A549 (cell line): ENCODE measurements around the gene PCED1B. TPM values are rescaled to one million over a fixed set of nuclear protein-coding genes. Genes with fewer than 3 reads are reported as not detected.
A peak's percentile ranks its signal among the peaks of the same experiment; 100 is the strongest.

ENCODE experiments used
- ATAC-seq, 2 experiments: fragments of 200-7000 bp in 1 of 2; fragments of >200 bp in 1 of 2; cut with Nextera tagmentation in 1 of 2; cut with Tn5 transposase in 1 of 2; 3 replicates each; pipeline versions ENCODE4 v1.8.0 to v1.9.1; 2018 to 2020; ENCODE audit warnings: mild to moderate bottlenecking in 1 of 2, moderate library complexity in 1 of 2
- CTCF ChIA-PET: fragments of 300-600 bp; sonication (Branson Sonifier 250); formaldehyde crosslinking; extraction: SDS; loops from one replicate; lab custom pipeline; 2021; ENCODE audit warnings: antibody characterized with exemption, inconsistent platforms; lab: Yijun Ruan, JAX
- POLR2A ChIA-PET: fragments of 350-600 bp; formaldehyde crosslinking; extraction: SDS; loops from one replicate; lab custom pipeline; 2021; ENCODE audit warnings: antibody characterized with exemption, inconsistent platforms; lab: Yijun Ruan, JAX
- DNase-seq, 2 experiments: peaks; one replicate each; pipeline versions ENCODE4 v3.0.0 to v3.0.0-alpha.2; 2011 to 2016; ENCODE audit warnings: low read depth in 1 of 2, low spot score in 1 of 2
- FAIRE-seq: peaks from 2 replicates; lab custom pipeline; 2011; peaks lifted over from hg19 to GRCh38; lab: Jason Lieb, UNC
- H3K27ac ChIP-seq, 2 experiments: fragments of >200 bp; sonication (Bioruptor Twin); formaldehyde crosslinking; 3 replicates each; pipeline ENCODE4 v1.5.1; 2016 to 2017
- H3K4me1 ChIP-seq: fragments of >200 bp; sonication (Bioruptor Twin); formaldehyde crosslinking; 3 replicates; pipeline ENCODE4 v1.6.1; 2016
- H3K4me2 ChIP-seq: fragments of >200 bp; sonication (Bioruptor Twin); formaldehyde crosslinking; 3 replicates; pipeline ENCODE4 v1.6.1; 2016
- H3K4me3 ChIP-seq: fragments of >200 bp; sonication (Bioruptor Twin); formaldehyde crosslinking; 3 replicates; pipeline ENCODE4 v1.5.1; 2016
- H3K9me3 ChIP-seq: fragments of >200 bp; sonication (Bioruptor Twin); formaldehyde crosslinking; 3 replicates; pipeline ENCODE4 v1.6.1; 2016
- BHLHE40 ChIP-seq: IDR thresholded peaks from 2 replicates; pipeline ENCODE4 v1.6.1; 2012; ENCODE audit warnings: low read depth, low read length, inconsistent platforms
- CBX8 ChIP-seq: fragments of 200-600 bp; sonication (generic); IDR thresholded peaks from 2 replicates; pipeline ENCODE4 v1.6.1; 2016
- CEBPB ChIP-seq, 2 experiments: fragments of >200 bp in 1 of 2; sonication (Bioruptor Twin) in 1 of 2; formaldehyde crosslinking in 1 of 2; IDR thresholded peaks; 2 replicates each; pipeline ENCODE4 v1.6.1; 2012 to 2016
- EHF ChIP-seq: fragments of 250-450 bp; sonication (Bioruptor Pico); IDR thresholded peaks from 2 replicates; pipeline ENCODE4 v1.5.0; 2020; ENCODE audit warnings: mild to moderate bottlenecking
- FOSB ChIP-seq: fragments of 250-450 bp; sonication (Bioruptor Pico); IDR thresholded peaks from 2 replicates; pipeline ENCODE4 v1.5.0; 2020; ENCODE audit warnings: mild to moderate bottlenecking, moderate library complexity
- FOSL2 ChIP-seq, 2 experiments: fragments of 450-650 bp in 1 of 2; fragments of >200 bp in 1 of 2; sonication (Bioruptor Twin) in 1 of 2; formaldehyde crosslinking; IDR thresholded peaks; 2 replicates each; pipeline versions ENCODE4 v1.5.0 to v1.6.1; 2016 to 2020; ENCODE audit warnings: mild to moderate bottlenecking in 1 of 2, moderate library complexity in 1 of 2
- GATA3 ChIP-seq: IDR thresholded peaks from 2 replicates; pipeline ENCODE4 v1.6.1; 2012; ENCODE audit warnings: borderline replicate concordance
- HOXA7 ChIP-seq: fragments of 250-450 bp; sonication (Bioruptor Pico); IDR thresholded peaks from 2 replicates; pipeline ENCODE4 v1.5.0; 2020; ENCODE audit warnings: mild to moderate bottlenecking, moderate library complexity
- HOXB13 ChIP-seq: fragments of 250-450 bp; sonication (Bioruptor Pico); IDR thresholded peaks from 2 replicates; pipeline ENCODE4 v1.5.0; 2020; ENCODE audit warnings: low read depth, mild to moderate bottlenecking, moderate library complexity
- JUN ChIP-seq, 2 experiments: fragments of >200 bp; sonication (Bioruptor Twin); formaldehyde crosslinking; IDR thresholded peaks; 2 replicates in 1 of 2; 3 replicates in 1 of 2; pipeline ENCODE4 v1.6.1; 2016 to 2017
- MAFK ChIP-seq: fragments of 450-650 bp; IDR thresholded peaks from 2 replicates; pipeline ENCODE4 v1.6.1; 2014; ENCODE audit not compliant: partially characterized antibody
- MAX ChIP-seq: IDR thresholded peaks from 2 replicates; pipeline ENCODE4 v1.6.1; 2012
- NFE2L2 ChIP-seq: fragments of 150-350 bp; conservative IDR thresholded peaks from 2 replicates; pipeline ENCODE4 v1.6.1; 2014; ENCODE audit warnings: low read length
- NPAS2 ChIP-seq: fragments of 250-450 bp; sonication (Bioruptor Pico); IDR thresholded peaks from 2 replicates; pipeline ENCODE4 v1.8.0; 2022; ENCODE audit warnings: mild to moderate bottlenecking, moderate library complexity, borderline replicate concordance
- NR3C1 ChIP-seq: fragments of >200 bp; sonication (Bioruptor Twin); formaldehyde crosslinking; IDR thresholded peaks from 3 replicates; pipeline ENCODE4 v1.6.1; 2017
- PHF8 ChIP-seq: fragments of 200-600 bp; sonication (generic); IDR thresholded peaks from 2 replicates; pipeline ENCODE4 v1.6.1; 2016; ENCODE audit warnings: low read depth, mild to moderate bottlenecking, antibody characterized with exemption, moderate library complexity, borderline replicate concordance
- POLR2A ChIP-seq: IDR thresholded peaks from 2 replicates; pipeline ENCODE4 v1.6.1; 2012; ENCODE audit warnings: mild to moderate bottlenecking, low read length
- SREBF2 ChIP-seq: fragments of 450-650 bp; IDR thresholded peaks from 2 replicates; pipeline ENCODE4 v1.6.1; 2014; ENCODE audit warnings: mild to moderate bottlenecking, moderate library complexity
- TFCP2L1 ChIP-seq: fragments of 250-450 bp; sonication (Bioruptor Pico); IDR thresholded peaks from 2 replicates; pipeline ENCODE4 v1.5.0; 2021; ENCODE audit warnings: mild to moderate bottlenecking
- TP53 ChIP-seq: fragments of 250-450 bp; sonication (Bioruptor Pico); IDR thresholded peaks from 2 replicates; pipeline ENCODE4 v1.5.0; 2021; ENCODE audit warnings: mild to moderate bottlenecking, moderate library complexity
- ZFP36 ChIP-seq: fragments of 450-650 bp; IDR thresholded peaks from 2 replicates; pipeline ENCODE4 v1.6.1; 2014; ENCODE audit warnings: borderline replicate concordance; ENCODE audit not compliant: partially characterized antibody
- ZSCAN20 ChIP-seq: fragments of 250-450 bp; sonication (Bioruptor Pico); IDR thresholded peaks from 2 replicates; pipeline ENCODE4 v1.8.0; 2022; ENCODE audit warnings: mild to moderate bottlenecking, moderate library complexity
- WGBS: methylation state at CpG from one replicate; pipeline ENCODE4 v1.1.6; 2017; ENCODE audit errors: missing lambda C conversion rate; 5-methylcytosine and 5-hydroxymethylcytosine counted together
- polyA plus RNA-seq, 4 experiments: library from polyadenylated mRNA; depleted of rRNA in 3 of 4; stranded (reverse); fragments of >200 nt; fragmentation: RNase III in 1 of 4; extraction: RNeasy Plus Mini Kit Qiagen cat#74134 plus additional on column Dnase treatment in 1 of 4; gene quantifications; 2 replicates in 3 of 4; 3 replicates in 1 of 4; pipeline ENCODE4 v1.2.3, GENCODE V29; 2011 to 2017
- TF ChIP-seq, protein P1 (sequence below): fragments of 250-450 bp; sonication (Bioruptor Pico); IDR thresholded peaks from 2 replicates; pipeline ENCODE4 v1.5.0; 2021; ENCODE audit warnings: mild to moderate bottlenecking, moderate library complexity, borderline replicate concordance

The PCED1B gene
- polyA plus RNA-seq, 2 of the 4 experiments (the other 2 are of a cell fraction), result 74.6 to 108 TPM

GRCh38 chr12:47238669-47239114 is 159.3 kb downstream of the PCED1B start:
- no peak for TF ChIP-seq ZSCAN20 (CRISPR knock-in tag)
- TF ChIP-seq CEBPB (IDR thresholded peaks at IDR 0.05), result peak in 1 of 2 experiments; percentile 68; a peak in 1 of 4 replicates
- POLR2A ChIA-PET, result interaction anchor here (1.1 kb wide), 1 partner anchor 39 kb away, joined by 3 read pairs; no protein-coding TSS in a partner anchor
- FAIRE-seq, result no peak
- no peak for DNase-seq
- H3K4me3 ChIP-seq, result no peak overlapping the region
- peaks cover 5% of the 10 kb centered on the region; the same call in 1 of the 3 replicates for H3K9me3 ChIP-seq
- H3K27ac ChIP-seq, result peak overlapping the region; percentile 69 to 76
- peak overlapping the region; percentile 9; the same call in 1 of the 3 replicates for H3K4me2 ChIP-seq
- peaks cover 37% of the 10 kb centered on the region for H3K4me1 ChIP-seq
- CTCF ChIA-PET, result interaction anchor here (0.9 to 1.4 kb wide), 2 partner anchors 37 to 68 kb away, joined by 3 read pairs; no protein-coding TSS in a partner anchor
- peak; percentile 43 to 51; a peak in 3 of 6 replicates for ATAC-seq

DNA sequence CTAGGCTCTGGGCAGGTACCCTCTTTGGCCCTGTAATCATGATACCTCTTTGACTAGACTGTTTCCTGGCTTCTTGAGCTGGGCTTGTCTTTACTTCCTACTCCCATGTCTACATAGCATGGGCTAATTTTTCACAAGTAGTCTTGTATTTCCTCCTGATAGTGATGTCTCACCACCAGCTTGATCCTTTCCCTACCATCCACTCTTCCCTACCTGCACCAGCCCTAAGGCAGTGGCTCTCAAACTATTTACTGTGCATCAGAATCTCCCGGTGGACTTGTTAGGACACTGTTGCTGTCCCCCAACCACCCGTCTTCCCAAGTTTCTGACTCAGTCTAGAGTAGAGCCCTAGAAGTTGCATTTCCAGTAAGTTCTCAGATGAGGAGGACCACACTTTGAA is 163.0 kb downstream of the PCED1B start:
- no peak overlapping the region for H3K4me3 ChIP-seq
- no peak for ATAC-seq
- CTCF ChIA-PET, result interaction anchor here (1.1 to 2.6 kb wide), 3 partner anchors 155 to 210 kb away, joined by 5 to 9 read pairs (median 7); no protein-coding TSS in a partner anchor

GRCh38 chr12:47244835-47245234 is 165.4 kb downstream of the PCED1B start:
- H3K4me2 ChIP-seq, result peak overlapping the region; percentile 23; the same call in 1 of the 3 replicates
- no peak for FAIRE-seq
- WGBS, result 49% methylated on average over 2 of the region's 2 CpGs

More for the DNA sequence above, 163.0 kb downstream of the PCED1B start:
- TF ChIP-seq, protein P1, sequence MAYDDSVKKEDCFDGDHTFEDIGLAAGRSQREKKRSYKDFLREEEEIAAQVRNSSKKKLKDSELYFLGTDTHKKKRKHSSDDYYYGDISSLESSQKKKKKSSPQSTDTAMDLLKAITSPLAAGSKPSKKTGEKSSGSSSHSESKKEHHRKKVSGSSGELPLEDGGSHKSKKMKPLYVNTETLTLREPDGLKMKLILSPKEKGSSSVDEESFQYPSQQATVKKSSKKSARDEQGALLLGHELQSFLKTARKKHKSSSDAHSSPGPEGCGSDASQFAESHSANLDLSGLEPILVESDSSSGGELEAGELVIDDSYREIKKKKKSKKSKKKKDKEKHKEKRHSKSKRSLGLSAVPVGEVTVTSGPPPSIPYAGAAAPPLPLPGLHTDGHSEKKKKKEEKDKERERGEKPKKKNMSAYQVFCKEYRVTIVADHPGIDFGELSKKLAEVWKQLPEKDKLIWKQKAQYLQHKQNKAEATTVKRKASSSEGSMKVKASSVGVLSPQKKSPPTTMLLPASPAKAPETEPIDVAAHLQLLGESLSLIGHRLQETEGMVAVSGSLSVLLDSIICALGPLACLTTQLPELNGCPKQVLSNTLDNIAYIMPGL (CRISPR knock-in tag), result no peak
- no peak for TF ChIP-seq POLR2A
- no peak for TF ChIP-seq EHF (CRISPR knock-in tag)
- FAIRE-seq (no peak), DNase-seq (no peak)
- WGBS, result 77% methylated on average over 2 of the region's 2 CpGs
- no peak overlapping the region for H3K4me2 ChIP-seq
- H3K9me3 ChIP-seq, result no peaks in the 10 kb centered on the region
- peaks cover 36% of the 10 kb centered on the region for H3K4me1 ChIP-seq
- H3K27ac ChIP-seq, result peak overlapping the region; percentile 18 to 73; a peak in 4 of 6 replicates
- POLR2A ChIA-PET, result interaction anchor here (1.1 to 1.2 kb wide), 2 partner anchors 35 to 36 kb away, joined by 3 read pairs; no protein-coding TSS in a partner anchor

GRCh38 chr12:47245623-47246022 is 166.2 kb downstream of the PCED1B start:
- WGBS, result 2% methylated on average over 2 of the region's 2 CpGs
- Histone ChIP-seq H3K4me1 (peaks cover 45% of the 10 kb centered on the region), H3K4me3 (no peak overlapping the region), H3K27ac (peak overlapping the region; percentile 59 to 87), H3K4me2 (peak overlapping the region; percentile 23; the same call in 2 of the 3 replicates), H3K9me3 (peaks cover 8% of the 10 kb centered on the region; the same call in 1 of the 3 replicates)
- DNase-seq (peak in 1 of 2 experiments; percentile 71), ATAC-seq (peak in 1 of 2 experiments; percentile 56; a peak in 3 of 6 replicates), FAIRE-seq (no peak)
- TF ChIP-seq HOXB13 (no peak), CBX8 (no peak), FOSL2 (IDR thresholded peaks at IDR 0.05) (no peak), FOSL2 (CRISPR knock-in tag; IDR thresholded peaks at IDR 0.05) (peak; percentile 58; the same call in 1 of the 2 replicates), CEBPB (IDR thresholded peaks at IDR 0.05) (peak in 1 of 2 experiments; percentile 43; a peak in 1 of 4 replicates), HOXA7 (no peak), ZFP36 (peak; percentile 9), EHF (CRISPR knock-in tag) (0 out of 2 replicates have a peak, but pooled peaks have one; percentile 51), MAFK (peak; percentile 92), NPAS2 (CRISPR knock-in tag) (no peak), PHF8 (no peak), NR3C1 (no peak), NFE2L2 (peak; percentile 77), JUN (IDR thresholded peaks at IDR 0.05) (no peak), GATA3 (peak; percentile 93), FOSB (peak; percentile 50; the same call in 1 of the 2 replicates)
- ChIA-PET POLR2A (interaction anchor here (0.6 kb wide), 1 partner anchor 20 kb away, joined by 3 read pairs; no protein-coding TSS in a partner anchor), CTCF (interaction anchor here (0.6 to 1.2 kb wide), 2 partner anchors 14 to 695 kb away, joined by 3 read pairs; no protein-coding TSS in a partner anchor)

More at GRCh38 chr12:47244835-47245234, 165.4 kb downstream of the PCED1B start:
- ATAC-seq (peak in 1 of 2 experiments; percentile 14; a peak in 3 of 6 replicates), DNase-seq (no peak)
- peaks cover 3% of the 10 kb centered on the region; the same call in 1 of the 3 replicates for H3K9me3 ChIP-seq
- ChIA-PET POLR2A (interaction anchor here (0.6 to 0.8 kb wide), 2 partner anchors 19 to 165 kb away, joined by 3 read pairs; partner anchors contain the start of genes AMIGO2 and PCED1B), CTCF (interaction anchor here (0.9 to 1.2 kb wide), 3 partner anchors 15 to 26 kb away, joined by 3 to 5 read pairs (median 3); no protein-coding TSS in a partner anchor)
- TF ChIP-seq MAX, result no peak
- TF ChIP-seq TFCP2L1 (CRISPR knock-in tag), result no peak
- no peak for TF ChIP-seq FOSB
- no peak for TF ChIP-seq TP53 (CRISPR knock-in tag)
- TF ChIP-seq SREBF2, result no peak
- TF ChIP-seq ZSCAN20 (CRISPR knock-in tag), result 0 out of 2 replicates have a peak, but pooled peaks have one; percentile 32
- TF ChIP-seq BHLHE40, result no peak
- no peak for TF ChIP-seq EHF (CRISPR knock-in tag)
- peaks cover 40% of the 10 kb centered on the region for H3K4me1 ChIP-seq
- peak overlapping the region; percentile 59 to 87 for H3K27ac ChIP-seq
- H3K4me3 ChIP-seq, result no peak overlapping the region
